ENCODE results near the gene GPRC5B.

GPRC5B gene

DNA sequence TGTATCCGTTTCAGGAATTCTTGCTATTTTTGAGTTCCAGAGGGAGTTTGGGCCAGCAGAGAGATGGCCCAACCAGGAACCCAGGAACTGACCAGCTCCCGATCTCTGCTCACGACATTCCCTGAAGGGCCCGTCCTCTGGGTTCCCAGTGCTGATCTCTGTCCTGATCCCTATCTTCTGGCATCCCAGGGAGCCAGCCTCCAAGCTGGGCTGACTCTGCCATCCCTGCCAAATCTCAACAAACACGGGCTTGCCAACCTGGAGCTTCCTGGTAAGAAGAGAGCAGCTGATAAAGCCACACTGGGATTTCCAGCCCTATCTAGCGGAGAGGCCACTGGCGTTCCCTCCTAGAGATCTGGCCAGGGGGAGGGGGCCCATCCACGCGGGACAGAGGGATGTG is 16.2 kb downstream of the GPRC5B start:
- no peak for DNase-seq

DNA sequence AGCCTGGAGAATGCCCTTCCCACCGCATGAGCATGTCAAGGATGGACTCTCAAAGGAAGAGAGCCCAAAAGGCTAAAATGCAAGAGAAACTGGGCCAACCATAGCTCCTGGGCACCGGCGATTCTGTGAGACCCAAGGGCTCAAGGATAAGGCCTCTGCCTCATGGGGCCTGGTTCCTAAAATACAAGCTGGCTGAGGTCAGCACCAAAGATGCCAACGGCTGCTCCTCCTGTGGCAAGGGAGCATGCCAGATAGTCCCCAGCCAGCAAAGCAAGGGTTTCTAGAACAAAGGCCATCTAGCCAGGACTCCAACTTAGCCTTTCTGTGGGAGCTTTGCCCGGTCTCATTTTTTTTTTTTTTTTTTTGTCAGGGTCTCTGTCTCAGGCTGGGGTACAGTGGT is 20.1 kb downstream of the GPRC5B start:
- no peak for DNase-seq

DNA sequence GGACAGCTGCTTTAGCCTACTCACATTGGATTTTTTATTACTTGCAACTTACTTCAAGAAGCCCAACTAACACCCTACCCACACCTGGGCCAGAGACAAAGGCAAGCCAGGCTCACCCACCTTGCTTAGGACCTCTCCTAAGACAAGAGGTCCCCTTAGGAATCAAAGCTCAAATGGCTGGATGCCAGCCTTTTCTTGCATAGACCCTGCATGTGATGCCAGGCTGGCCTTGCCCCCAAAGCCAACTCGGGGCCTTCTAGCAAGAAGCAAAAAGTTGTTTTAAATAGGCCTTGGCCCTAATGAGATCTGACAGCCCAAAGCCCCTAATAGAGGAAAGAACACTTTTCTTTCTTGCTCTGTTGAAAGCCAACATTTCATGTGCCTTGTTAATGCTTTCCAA is 20.7 kb downstream of the GPRC5B start:
- DNase-seq = no peak

DNA sequence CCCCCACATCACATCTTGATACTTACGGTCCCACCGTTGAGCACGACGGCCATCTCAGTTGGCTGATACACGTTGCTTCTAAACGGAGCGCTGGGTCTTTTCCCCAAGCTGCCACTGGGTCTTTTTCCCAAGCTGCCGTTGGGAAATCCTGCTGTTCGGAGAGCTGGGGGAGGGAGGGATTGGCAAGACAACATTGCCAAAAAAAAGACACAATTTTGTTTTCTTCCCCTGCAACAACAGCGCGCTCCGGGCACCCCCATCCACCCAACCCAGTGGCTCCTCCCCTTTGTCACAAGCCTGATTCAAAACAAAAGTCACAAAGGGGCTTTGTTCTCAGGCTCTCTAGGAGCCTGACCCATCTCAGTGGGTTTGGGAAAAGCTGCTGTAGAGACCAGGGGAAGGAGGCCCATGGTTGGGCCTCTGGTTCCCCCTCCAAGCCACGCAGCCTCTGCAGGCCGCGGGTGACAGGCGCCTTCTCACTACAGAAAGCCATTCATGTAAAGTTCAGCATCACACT is 22.8 kb downstream of the GPRC5B start:
- DNase-seq = no peak

DNA sequence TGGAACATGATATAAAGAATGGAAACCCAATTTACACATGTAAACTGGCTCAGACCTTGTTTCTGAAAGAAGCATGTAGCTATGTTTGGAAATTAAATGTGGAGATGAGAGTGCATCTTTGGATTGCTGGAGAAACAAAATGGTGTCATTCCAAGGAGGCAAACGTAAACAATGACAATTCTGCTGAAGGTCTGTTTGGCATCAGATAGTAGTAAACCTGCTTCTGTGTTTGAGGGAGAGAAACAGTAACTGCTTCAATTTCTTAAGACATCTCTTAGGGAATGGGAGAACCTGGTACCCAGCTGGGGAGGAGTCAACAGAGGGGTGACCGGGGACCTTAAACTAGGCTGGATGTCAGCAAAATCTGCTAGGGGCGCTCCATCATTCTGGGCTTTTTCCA is 23.5 kb downstream of the GPRC5B start:
- no peak for DNase-seq

DNA sequence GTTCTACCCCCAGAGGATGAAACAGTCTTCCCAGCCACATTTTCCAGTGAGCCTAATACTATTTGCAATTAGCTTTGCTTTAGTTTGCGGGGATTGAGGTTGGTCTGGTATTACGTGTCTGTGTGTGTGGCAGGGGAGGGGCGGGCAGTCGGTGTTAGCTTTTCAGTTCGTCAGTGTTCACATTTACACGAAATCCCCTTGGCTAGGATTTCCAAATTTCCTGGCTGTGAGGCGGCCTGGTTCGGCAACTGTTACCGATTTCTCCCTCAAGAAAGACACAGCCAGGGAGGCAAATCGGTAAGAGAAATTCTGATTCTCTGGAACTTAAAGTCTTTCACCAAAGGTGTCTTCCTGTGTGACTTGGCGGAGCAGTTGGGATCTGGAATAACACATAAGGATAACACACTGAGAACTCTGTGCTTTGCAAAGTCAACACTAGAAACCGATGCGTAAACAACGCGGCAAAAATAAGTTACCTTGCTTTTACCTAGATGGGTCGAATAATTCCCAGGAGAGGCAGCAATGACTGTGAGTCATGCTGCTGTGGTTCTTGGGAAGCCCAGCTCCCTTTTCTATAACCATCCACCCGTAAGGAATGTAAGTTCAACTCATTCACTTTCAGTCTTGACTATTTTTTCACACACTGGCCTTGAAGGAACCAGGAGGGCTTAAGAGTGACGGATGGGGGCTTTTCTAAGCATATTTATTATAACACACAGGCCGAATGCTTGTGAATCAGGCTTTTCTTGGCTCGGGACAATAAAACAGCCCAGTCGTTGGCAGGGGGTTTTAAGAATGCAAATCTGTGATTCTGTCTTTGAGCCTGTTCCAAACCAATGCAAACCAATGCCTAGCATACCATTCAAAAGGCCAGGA is 24.2 kb downstream of the GPRC5B start:
- no peak for DNase-seq

DNA sequence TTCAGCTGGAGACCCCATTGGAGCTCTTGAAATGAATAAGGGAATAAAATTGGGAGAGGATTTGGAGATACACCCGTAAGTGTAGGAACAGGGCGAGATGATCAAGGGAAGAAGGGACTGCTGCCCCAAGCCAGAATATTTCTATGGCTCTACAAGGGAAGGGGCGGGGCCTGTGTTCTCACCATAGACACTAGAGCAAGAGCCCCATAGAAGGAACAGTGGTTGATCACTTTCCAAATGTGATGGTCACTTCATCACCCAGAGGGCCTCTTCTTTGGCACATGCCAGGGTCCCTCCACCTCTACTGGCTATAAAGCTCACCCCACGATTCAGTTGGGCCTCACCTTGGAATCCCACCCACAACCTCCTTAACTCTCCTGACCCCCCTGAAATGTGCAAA is 25.0 kb downstream of the GPRC5B start:
- no peak for DNase-seq

DNA sequence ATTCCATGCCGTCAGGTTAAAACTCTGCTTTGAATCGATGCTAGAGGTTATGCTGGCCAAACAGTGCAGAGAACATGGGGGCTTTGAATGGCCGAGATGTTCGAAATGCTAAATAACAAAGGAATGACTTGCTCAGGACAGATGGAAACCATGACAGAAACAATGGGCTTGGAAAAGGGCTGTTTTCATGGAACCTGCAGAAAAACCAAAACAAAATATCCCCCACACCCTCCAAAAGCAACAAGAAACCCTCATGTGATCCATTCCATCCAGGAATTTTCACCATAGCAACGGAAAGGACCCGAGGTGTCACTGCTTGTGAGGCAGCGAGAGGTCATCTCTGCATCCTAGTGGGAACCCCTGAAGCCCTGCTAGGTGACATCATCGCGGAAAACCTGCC is 25.5 kb downstream of the GPRC5B start:
- DNase-seq = no peak

DNA sequence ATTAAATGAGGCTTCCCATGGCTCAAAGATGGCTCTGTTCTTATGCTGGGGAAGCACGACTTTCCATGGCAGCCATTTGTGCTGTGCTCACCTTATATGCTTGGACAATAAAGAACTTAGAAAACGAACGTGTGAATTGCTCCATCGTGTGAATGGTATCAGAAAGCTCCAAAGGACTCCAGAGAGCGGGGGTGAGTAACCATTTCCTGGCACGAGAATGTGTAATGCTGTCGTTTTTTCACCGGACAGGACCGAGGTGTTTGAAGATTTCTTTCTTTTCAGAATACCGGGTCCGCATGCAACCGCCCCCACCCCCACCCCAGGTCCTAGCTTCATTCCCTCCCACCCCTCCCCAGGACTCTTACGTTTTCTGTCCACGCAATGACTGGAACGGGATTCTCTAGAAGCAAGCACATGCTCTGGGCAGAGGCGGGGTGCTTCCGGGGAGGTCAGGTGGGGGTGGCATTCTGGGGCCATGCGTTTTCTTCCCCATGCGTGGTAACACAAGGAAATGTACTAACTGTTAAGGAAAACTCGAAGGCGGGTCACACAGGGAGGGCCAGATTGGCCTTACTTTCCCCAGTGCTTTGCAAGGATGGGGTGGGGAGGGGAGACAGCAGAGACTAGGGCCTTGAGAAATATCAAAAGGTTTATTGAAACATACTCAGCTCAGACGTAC is 26.2 kb downstream of the GPRC5B start:
- DNase-seq = no peak

DNA sequence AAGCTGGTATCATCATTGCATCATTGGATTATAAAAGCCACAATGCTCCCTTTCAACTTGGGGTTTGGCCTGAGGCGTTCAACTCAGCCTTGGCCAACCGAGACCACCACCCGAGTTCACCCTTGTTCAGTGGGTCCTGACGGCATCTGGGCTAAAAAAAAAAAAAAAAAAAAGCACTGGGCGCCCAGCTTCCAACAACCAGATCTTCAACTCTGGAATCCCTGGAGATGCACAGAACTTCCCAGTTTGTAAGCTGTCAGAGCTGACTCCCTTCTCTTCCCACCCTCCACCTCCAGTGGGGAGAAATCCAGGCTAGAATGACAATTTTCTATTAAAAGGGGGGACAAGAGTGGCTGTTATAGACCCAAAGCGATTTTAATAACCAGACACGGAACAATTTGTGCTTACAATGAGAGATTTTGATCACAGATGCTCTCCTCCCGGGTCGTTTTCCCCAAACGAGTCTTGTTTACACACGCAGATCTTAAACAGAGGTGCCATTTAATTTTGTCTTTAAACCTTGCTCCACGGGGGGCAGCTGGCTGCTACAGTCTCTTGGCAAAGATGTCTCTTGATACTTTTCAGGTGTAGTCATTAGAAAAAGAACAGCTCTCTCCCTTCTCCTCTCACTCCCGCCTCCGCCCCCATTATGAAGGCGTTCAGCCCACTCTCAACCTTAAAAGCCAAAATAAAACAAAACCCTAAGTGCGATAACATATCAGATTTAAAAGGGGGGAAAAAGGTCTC is 26.9 kb downstream of the GPRC5B start:
- DNase-seq = no peak

DNA sequence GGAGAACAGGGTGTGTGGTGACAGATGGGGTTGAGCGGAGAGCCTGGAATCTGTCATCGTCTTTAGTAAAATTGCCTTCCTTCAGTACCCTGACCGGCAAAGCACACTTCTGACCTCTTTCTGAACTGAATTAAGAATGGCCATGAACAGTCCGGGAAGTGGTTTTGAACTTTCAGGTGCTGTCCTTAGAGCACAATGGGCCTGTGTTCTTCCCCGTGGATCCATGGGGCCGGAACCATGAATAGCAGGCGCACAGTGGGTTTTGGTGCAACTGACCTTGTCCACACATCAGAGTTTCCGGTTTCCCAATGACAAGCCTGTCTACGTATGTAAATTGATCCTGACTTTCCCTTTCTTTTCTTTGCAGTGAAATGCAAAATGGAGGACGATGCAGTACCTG is 28.5 kb downstream of the GPRC5B start:
- no peak for DNase-seq

DNA sequence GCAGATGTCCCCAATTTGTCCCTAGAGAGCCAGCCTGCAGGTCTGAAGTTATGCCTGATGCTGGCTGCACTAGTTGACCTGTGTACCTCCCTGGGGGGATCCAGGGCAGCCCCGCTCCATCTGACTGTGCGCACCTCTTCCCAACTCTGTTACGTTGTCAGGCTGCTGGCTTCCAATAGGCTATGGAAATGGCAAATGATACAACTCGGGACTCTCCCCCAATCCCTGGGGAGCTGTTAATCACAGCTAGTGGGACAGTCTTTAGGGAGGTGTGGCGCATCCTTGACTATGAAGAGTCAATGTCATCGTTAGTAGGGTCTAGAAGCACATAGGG is 30.1 kb downstream of the GPRC5B start:
- DNase-seq = no peak

DNA sequence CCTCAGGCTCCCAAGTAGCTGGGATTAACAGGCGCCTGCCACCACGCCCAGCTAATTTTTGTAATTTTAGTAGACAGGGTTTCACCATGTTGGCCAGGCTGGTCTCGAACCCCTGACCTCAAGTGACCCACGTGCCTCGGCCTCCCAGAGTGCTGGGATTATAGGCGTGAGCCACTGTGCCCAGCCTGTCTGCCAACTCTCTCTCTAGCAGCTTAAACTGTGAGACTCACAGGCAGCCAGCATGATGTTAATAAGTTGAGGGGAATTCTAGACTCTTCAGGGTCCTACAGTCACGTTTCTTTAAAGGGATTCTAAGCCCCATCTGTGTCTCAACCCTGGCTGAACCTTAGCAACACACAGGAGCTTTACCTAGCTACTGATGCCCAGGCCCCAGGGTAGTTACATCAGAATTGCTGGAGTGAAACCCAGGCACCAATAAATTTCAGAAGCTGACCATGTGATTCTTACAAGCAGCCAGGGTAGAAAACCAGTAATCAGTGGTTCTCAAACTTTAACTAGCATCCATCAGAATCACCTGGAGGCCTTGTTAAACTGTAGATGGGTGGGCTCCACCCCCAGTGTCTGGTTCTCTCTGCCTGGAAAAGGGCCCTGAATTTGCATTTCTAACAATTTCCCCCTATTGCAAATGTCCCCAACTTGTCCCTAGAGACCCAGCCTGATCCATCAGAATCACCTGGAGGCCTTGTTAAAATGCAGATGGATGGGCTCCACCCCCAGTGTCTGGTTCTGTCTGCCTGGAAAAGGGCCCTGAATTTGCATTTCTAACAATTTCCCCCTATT is 30.7 kb downstream of the GPRC5B start:
- DNase-seq = no peak

DNA sequence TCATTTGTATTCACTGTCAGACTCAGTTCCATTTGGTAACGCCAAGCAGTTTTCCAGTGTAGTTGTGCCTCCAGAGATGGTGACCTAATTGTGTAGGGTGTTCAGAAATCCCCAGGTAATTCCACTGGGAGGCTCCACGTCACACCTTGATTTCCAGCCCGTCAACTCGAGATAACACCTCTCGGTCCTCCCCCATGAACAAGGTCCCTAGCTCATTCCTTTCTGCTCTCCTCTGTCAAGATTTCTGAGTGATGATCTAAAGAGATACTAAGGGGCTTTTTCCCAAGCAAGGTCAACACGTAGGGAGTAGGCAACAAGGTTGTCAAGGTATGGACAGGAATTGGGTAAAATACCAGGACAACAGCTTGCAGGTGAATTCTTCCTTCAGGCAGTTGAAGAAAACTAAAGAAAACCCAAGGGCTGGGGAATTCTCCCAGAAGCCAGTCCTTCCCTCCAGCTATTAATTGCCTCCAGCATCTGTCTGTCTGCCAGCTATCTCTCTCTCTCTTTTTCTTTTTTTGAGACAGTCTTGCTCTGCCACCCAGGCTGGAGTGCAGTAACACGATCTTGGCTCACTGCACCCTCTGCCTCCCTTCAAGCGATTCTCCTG is 31.4 kb downstream of the GPRC5B start:
- no peak for DNase-seq

DNA sequence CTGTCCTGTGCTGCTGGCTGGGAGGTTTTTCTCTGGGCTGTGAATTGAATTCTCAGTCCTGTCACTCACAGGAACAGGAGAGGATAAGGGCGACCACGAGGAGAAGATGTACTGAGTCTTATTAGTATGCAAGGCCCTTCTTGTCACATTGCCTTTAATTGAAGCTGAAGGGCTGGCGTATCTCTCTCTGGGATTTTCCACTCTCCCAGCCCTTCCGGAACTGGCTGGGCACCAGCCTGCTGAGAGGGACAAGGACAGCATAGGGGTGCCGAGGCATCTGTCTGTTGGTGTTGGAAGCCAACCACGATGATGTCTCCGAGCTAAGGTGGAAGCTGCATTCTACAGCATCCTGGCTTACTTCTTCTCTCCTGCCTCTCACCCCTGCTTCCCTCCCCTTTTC is 33.2 kb downstream of the GPRC5B start:
- no peak for DNase-seq

DNA sequence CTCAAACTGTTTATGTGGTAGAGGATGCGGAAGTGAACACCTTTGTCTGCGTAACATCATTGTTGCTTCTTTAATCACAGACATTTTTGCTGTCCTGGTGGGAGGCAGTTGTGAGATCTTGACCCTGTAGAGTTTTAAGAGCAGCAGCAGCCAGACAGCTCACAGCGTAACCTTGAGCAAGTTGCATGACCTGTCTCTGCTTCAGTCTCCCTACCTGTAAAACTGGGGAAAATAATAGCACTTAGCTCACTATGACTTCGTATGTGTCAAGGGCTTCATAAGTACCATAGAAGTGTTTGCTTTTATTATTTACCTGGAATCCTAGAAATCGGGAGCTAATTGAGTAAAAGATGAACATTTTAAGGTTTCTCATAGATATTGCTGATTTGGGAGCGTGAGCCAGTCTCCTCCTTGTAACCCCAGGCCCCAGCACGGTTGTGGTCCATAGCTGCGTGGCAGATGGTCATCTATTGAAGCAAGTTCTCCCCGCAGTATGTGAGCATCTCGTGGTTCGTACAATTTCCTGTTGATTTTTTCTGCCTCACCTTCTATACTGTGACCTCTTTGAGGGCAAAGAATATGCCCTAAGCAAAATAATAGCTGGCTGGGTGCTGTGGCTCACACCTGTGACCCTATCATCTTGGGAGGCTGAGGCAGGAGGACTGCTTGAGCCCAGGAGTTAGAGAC is 34.4 kb downstream of the GPRC5B start:
- DNase-seq = no peak

DNA sequence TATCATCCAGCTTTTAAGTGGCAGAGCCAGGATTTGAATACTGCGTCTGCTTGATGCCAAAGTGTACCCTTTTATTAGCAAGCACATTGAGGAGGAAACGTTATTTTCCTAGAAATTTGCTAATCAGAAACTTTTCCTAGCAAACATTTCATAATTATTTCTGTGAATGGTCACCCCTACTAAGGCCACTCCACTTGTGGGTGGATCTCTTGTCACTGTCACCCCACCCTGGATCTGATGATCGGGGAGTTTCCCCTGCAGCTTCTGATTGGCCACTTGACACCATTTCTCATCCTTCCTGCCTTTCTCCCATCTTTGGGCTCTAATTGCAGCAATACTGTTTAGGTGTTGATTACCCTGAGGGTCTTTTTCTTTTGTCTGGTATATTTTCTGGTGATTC is 35.9 kb downstream of the GPRC5B start:
- DNase-seq = no peak

DNA sequence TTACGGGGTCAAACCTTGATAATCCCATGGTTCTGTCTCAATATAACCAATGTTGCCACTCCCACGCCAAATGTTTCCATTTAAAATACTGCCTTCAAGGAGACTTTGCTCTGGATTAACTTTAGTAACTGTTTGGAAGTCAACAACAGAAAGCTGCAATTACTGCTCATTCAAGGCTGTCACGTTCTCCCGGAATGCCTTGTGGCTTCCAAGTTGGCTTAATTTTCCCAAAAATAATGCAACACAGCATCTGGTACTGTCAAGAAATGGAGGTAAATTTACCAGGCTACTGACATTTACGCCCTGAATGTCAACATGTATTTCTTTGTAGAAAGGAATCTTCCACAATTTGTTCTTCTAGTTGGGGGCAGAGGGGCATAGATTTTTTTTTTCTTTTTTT is 38.2 kb downstream of the GPRC5B start:
- no peak for DNase-seq

DNA sequence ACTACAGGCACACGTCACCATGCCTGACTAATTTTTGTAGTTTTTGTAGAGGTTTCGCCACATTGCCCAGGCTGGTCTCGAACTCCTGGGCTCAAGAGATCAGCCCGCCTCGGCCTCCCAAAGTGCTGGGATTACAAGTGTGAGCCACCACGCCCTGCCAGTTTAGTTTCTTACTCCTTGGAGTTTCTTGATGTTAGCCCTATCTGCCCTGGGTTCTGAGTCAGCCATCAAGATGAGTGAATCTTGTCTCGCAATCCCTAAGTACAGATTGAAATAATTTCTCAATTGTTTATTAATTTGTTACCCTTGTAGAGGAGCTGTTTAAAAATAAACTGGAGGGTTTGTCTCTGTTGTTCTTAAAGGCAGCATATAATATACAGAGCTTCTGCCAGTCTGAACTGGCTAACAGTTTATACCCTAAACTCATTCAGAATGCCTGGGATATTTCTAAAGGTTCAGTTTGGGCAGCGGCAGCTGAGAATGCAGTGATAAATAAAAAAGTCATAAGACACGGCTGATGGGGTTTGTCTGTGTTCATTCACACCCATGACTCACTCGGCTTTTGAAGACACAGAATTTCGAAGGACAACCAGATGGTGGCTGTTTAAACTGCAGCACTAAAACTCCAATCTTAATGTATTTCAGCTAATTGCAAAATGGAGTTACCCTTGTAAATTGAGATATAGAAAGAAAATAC is 39.6 kb downstream of the GPRC5B start:
- DNase-seq = no peak

DNA sequence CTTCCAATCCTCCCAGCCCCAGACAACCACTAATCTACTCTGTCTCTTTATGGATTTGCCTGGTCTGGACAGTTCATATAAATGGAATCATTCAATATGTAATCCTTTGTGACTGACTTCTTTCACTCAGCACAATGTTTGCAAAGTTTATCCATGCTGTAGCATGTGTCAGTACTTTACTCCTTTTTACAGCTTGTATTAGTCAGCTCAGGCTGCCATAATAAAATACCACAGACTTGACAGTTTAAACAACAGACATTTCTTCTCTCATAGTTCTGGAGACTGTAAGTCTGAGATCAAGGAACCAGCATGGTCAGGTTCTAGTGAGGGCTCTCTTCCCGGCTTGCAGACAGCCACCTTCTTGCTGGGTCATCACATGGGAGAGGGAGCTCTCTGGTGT is 41.3 kb downstream of the GPRC5B start:
- no peak for DNase-seq
